GM18526 (cell line): Measurements from ENCODE around the gene DCLK1.

Experiments used
- POLR2A ChIP-seq: IDR thresholded peaks from 3 replicates; pipeline ENCODE4 v1.6.1; 2011; ENCODE audit not compliant: insufficient read length; ENCODE audit errors: extremely low read depth

DCLK1 gene

DNA sequence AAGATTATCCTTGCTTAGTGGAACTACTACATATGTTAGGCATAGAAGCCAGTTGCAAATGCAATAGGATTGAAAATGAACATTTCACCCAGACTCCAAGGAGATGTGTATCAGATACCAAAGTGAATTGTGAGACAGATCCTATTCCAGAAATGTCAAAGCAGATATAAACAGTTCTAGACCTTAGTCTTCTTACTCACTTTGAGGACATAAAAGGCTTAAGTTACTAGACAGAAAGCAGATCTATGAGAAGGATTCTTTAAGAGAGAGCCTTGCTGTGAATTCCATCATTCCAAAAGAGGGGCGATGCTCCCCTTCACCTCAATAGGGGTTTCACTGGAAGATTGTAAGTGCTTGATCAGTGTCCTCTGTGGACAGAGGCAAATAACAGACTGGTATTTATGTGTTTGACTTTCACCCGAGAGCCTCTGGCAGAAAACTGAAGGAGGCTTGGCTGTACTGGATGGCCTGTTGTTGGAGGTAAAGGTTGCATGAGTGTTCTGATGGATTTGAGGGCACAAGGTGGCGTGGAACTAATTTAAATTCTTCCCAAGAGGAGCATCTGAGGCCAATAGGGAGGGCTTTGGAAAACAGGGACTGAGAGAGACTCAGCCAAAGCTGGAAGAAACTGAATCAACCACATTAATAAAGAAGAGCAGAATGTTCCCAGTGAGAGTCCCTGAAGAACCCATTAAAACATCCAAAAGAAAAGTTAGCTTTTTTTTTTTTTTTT, 194.8 kb downstream of the DCLK1 start:
- no peak for TF ChIP-seq POLR2A

DNA sequence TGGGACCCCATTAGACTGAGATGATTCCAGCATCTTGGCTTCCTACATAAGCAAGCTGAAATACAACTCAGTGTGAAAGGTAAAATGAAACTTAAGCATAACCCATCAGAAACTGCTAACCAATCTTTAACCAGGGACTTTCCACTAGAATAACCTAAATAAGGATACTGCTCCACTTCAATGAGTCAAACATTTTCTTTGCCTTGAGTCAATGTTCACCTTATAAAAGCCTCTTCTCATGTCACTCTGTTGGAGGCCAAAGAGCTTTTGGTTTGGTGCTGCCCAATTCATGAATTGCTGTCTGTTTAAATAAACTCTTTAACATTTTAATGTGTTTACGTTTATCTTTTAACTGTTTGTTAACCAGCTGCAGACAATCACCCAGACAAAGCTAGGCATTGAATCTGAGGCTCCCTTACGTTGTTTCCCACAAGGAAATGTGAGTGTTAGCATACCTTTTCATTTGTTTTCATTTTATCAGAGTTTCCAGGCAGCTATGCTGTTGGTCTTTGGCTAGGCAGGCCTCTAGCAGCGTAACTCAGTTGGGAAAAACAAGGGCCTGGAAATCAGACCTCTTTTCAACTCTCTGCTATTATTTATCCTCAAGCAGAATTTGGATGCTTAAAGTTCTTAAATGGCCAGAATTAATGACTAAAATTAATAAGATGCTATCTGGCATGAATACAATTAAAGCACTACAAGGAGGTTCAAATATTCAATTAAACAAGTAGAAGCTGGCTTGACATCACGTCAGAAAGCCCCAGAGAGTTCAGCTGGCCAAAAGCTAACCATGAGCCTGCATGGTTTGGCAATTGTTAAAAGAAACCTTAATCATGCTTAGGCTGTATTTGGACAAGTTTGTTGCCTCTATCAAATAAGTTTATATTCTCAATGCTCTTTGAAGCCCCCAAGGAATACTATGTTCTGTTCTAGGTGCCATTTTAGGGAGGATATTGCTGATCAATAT, 200.2 kb downstream of the DCLK1 start:
- no peak for TF ChIP-seq POLR2A

DNA sequence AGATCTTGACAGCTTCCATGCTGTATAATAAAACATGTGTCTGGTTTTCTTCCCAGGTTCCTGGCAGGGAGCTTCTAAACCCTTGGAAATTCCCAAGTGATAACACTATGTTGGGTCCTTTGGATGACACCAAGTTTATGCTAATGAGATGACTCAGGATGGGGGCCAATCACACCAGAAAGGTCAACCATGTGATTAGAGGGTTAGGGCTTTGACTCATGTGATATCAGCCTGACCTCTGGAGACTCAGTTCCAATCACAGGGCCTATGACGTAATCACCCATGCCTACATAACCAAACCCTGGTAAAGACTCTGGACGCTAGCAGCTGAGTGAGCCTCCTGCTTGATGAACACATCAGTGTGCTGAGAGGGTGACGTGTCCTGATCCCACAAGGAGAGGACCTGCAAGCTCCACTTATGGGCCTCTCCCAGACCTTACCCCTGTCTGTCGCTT, 203.6 kb downstream of the DCLK1 start:
- TF ChIP-seq POLR2A = no peak

DNA sequence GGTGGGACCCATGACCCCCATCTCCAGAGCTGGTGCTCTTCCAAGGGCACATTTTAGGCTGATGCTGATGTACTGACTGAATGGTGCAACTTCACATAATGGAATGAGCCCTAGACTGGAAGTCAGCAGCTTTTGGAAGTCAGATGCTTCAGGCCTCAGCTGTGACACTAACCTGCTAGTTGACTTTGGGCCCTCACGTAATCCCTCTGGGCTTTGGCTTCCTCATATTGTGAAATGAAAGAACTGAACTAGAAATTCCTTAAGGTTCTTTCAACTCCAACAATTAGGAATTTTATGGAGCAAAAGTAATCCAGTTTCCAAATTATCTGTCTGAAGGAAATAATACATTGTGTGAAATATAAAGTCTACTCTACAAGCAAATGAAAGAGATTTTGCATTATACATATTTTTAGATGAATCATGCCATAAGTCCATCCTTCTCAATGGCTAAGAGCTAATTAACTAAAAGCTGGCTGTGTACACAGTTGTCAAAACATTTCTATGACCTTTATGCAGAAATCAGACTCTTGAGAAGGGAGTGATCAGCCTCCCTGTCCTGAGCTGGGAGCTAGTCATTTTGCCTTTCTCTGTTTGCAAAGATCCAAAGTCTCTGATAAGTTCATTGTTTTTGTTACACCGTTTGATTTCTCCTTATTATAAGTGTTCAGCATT, 204.2 kb downstream of the DCLK1 start:
- no peak for TF ChIP-seq POLR2A

DNA sequence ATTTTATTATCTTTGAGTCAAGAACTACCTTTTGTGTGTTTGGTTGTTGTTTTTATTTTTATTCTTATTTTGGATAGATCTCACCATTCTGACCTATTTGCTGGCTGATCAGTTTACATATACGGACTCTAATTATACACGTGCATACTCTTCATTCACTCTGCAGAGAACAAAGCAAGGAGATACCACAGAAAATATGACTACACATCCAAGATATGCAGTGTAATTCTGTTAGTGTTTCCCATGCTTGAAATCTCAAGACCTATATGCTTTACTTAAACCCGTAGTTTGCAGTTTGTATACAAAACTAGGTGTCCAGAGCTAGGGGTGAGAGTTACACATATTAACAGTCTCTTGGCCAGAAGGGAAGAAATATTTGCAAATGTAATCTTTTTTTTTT, 205.5 kb downstream of the DCLK1 start:
- TF ChIP-seq POLR2A = no peak

DNA sequence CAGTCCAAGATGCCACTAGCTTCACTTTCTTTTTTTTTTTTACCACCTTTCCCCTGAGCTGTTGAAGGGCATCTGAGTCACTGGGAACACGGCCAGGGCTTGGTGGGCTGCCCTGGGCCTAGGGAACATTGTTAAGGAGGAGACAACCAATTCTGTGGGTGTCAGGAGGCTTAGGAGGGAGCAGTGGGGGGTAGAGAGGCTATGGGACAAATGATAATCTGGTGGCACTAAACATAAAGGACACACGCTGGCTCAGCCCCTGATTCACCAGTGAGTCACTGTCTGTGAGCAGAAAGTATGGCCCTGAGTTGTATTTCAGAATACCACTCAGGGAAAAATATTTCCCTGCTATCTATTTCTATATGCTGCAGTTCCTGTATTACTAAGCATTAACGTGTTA, 207.8 kb downstream of the DCLK1 start:
- no peak for TF ChIP-seq POLR2A

DNA sequence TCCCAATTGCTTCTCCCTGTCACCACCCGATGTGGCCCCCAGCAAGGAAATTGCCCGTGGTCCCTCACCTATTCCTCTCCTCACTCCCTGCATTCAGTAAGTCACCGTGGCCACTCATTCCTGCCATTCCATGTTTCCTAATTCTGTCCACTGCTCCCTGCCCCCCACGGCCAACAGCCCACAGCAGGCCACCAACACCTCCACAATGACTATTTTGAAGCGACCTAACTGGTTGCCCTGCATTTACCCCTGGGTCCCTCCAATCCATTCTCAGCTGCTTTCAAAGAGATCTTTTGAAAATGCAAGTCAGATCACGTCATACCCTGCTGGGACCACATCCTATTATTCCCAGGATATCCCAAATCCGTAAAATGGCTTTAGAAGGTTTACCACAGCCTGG, 210.4 kb downstream of the DCLK1 start:
- no peak for TF ChIP-seq POLR2A

DNA sequence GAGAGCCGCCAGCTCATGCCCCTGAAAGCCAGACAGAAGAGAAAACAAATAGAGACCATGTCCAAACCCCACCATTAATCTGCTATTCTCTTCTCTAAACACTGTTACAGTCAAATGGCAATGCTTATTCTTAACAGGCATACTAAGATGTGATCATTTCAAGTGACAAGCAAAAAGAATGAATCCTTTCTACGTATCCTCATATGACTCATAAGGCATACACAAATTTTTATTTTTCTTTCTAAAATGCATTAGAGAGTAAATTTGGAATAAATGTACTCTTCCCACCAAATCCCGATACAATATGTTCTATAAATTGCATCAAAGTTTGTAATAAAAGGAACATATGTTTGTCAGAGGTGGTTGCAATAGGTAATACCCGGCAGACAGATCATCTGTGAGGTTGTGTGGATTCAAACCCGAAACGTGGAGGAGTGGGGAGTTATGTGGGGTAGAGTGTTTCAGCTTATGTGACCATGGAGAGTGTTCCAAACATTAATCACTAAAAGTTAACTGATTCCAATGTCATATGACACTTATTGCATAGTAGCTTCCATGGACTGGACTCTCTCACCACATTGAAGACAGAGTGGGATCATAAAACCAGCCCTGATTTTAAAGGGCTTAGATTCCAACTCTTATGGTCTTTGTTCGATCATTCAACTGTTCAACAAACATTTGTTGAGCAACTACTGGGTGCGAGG, 213.1 kb downstream of the DCLK1 start:
- TF ChIP-seq POLR2A = no peak

DNA sequence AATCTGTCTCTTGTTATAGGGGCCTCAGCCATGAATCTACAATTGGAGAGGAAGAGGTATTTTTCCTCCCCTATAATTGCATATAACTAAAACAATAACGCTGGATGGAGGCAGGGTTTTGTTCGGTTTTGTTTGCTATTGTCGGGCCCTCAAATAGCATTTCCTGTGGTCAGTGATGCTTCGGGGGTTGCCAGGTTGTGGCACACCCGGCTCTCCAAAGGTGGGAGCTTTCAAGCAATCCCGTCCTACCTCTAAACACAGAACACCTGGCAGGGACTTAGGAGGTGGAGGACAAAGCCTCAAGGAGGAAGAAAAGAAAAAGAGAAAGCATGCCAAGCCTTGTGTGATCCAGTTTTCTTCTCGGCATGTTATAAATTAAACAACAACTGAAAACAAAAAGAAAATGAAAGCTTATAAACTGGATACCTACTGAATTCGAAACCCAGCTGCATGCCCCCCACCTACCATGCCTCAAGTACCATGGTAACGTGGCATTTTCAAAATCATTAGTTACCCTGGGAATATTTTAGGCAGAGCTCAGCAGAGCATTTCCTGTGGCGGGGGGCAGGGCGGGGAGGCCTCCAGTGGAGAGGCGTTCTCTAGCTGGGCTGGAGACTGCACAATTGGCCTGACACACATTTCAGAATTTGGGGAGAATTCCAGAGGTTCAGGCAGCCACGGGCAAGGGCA, 213.8 kb downstream of the DCLK1 start:
- no peak for TF ChIP-seq POLR2A

DNA sequence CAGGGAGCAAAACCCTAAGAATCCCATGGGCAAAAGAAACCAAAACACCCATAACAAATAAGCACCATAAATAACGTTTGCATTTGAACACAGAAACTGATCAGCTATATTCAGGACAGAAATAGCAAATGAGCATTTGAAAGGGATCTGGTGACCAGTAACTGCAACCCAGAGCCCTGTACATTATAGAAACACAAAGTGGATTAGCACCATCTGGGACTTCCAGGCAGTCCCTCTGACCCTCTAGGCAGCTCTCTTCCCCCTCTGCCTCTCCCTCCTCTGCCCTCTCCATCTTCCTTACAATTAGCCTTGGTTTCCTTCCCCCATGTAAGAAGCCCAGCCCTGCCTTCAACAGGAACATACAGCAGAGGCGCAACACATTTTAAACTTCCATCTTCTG, 215.0 kb downstream of the DCLK1 start:
- no peak for TF ChIP-seq POLR2A

DNA sequence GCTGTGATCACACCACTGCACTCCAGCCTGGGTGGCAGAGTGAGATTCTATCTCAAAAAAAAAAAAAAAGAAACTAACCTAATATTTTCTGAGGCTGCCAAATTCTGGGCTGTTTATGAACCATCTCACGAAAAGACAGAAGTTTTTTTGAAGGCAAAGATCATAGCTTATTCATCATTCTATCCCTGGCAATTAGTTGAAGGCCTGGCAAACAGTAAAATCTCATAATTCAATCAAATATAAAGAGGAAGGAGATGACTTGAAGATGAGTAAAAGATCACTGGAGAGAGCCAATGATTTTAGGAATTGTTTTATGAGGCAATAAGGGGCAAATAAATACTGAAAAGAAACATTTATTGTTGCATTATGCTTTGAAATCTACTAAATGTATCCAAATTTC, 216.5 kb downstream of the DCLK1 start:
- TF ChIP-seq POLR2A = no peak

DNA sequence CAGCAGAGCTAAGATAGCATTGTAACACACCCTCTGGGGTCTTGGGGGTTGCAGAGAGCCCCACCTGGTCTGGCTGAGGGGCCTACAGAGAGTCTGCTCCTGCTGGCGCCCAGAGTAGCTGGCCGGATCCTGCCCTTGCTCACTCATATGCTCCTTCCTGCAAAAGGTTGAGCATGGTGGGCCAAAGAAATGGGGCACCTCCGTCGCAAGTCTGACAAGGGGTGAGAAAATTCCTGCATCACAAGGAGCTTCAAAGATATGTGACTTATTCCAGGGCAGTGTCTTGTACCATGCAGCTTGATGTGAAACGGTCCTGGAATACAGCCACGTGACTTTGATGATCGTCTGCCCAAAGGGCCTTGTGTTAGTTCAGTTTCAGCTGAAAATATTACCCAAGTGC, 218.3 kb downstream of the DCLK1 start:
- TF ChIP-seq POLR2A = no peak

DNA sequence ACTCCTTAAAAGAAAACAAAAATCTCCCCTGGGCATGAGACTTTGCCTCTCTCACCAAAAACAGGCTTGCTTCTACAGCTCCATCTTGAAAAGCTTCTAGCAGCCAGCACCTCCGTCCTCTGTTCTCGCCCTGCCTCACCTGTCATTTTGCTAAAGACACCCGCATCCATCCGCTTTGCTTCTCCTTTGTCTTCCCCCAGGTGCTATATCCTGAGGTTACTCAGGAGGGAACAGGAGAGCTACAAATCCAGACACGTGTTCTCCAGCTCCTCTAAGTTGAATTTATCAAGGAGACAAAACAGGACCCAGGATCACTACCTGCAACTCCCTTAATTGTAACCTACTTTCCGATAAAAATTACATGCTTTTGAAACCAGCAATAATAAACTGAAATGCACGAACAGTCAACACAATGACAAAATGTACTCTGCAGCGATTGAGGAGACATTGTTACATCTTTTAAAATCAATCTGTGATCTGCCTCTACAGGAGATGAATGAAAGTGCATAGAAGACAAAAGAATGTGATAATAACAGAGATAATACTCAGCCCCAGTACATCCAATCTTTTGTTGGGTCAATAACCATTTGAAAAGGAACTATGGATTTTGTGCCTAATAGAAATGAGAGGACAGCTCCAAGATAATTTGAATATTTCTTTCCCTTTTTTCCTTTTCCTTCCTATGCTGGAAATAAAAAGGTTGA, 221.2 kb downstream of the DCLK1 start:
- no peak for TF ChIP-seq POLR2A

DNA sequence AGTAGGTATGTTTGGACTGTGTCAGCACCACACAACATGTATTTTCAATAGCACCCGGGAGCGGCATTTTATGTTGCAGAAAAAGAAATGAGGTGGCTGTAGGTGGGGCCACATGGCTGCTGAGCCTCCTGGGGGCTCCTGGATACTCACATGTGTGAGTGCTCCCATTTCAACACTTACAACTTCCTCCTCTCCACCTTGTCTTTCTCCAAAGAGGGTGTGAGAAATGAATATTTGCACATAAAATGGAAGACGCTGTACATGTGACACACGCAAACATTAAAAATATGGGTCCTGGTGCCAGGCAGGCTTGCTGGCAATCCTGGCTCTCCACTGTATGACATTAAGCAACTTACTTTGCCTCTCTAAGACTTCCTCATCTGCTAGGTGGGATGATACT, 222.1 kb downstream of the DCLK1 start:
- no peak for TF ChIP-seq POLR2A

DNA sequence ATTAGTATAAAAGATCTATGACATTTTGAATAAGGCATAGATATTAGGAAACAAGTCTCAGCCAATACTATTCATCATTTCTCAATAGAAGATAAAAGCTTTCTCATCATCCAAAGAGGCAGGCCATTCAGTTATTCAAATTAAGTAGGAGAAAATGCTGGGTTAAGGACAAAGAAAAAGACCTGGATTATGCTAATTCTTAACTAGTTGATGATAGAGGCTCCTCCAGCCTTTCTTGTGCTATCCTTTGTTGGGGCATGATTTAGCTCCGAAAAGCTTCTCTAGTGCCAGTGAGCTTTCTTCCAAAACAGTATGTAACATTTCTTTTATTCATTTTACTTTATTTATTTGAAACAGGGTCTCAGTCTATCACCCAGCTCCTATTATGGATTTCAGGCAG, 223.0 kb downstream of the DCLK1 start:
- no peak for TF ChIP-seq POLR2A
